Gastrocnemius medialis (tissue), 4 donors: ENCODE data around the gene CMTR1. TPM values are rescaled to one million over a fixed set of nuclear protein-coding genes. Genes with fewer than 3 reads are reported as not detected.

Source experiments
- ATAC-seq, 2 donors: fragments of 150-250 bp; one replicate each; pipeline ENCODE4 v1.9.1; 2016
- DNase-seq, 2 donors: peaks; one replicate each; pipeline ENCODE4 v3.0.0-alpha.2; 2019
- H3K27ac ChIP-seq, 4 donors: fragments of 200-600 bp; sonication (generic); 1 replicate in 1 of 4; 2 replicates in 3 of 4; pipeline ENCODE4 v1.5.1; 2016 to 2018; ENCODE audit warnings: mild to moderate bottlenecking in 2 of 4, moderate library complexity in 1 of 4
- H3K27me3 ChIP-seq, 3 donors: fragments of 200-600 bp; sonication (generic) in 2 of 3; 1 replicate in 1 of 3; 2 replicates in 2 of 3; pipeline versions ENCODE4 v1.5.1 to v1.6.0; 2016 to 2019; ENCODE audit warnings: mild to moderate bottlenecking in 1 of 3, moderate library complexity in 1 of 3
- H3K36me3 ChIP-seq, 2 donors: fragments of 200-600 bp; sonication (generic) in 1 of 2; one replicate each; pipeline ENCODE4 v1.5.1; 2017 to 2018
- H3K4me1 ChIP-seq, 2 donors: fragments of 200-600 bp; sonication (generic) in 1 of 2; one replicate each; pipeline ENCODE4 v1.5.1; 2016 to 2017; ENCODE audit warnings: mild to moderate bottlenecking in 2 of 2
- H3K4me3 ChIP-seq, 4 donors: fragments of 200-600 bp; sonication (generic) in 3 of 4; 1 replicate in 1 of 4; 2 replicates in 3 of 4; pipeline ENCODE4 v1.5.1; 2016 to 2019; ENCODE audit warnings: mild to moderate bottlenecking in 2 of 4
- H3K9me3 ChIP-seq, 3 donors: fragments of 200-600 bp; sonication (generic) in 2 of 3; 1 replicate in 1 of 3; 2 replicates in 2 of 3; pipeline ENCODE4 v1.5.1; 2016 to 2019
- POLR2A ChIP-seq, 2 donors: fragments of 450-650 bp; IDR thresholded peaks; one replicate each; pipeline ENCODE4 v1.6.1; 2017; ENCODE audit warnings: antibody characterized with exemption in 2 of 2, mild to moderate bottlenecking in 2 of 2, moderate library complexity in 2 of 2
- in situ Hi-C, 4 donors: fragments of 200-750 bp; cut with MboI; loops; one replicate each; pipeline versions ENCODE4 v1.15.0 to v1.8.0; 2017; ENCODE audit warnings: low sequenced_read_pairs in 4 of 4
- intact Hi-C: fragments of 100-400 bp; cut with DNase I; formaldehyde crosslinking; loops from one replicate; pipeline ENCODE4 v1.15.1; 2023; ENCODE audit warnings: low total_unique reads
- total RNA-seq, 4 donors: library from RNA; depleted of rRNA; stranded (reverse); fragments of >200 nt; gene quantifications; one replicate each; pipeline versions ENCODE4 v1.1.0 to v1.2.3, GENCODE V29; 2016
- TF ChIP-seq, protein P1 (sequence below), 5 experiments: fragments of 450-650 bp in 3 of 5; fragments of 200-600 bp in 2 of 5; sonication (generic) in 2 of 5; IDR thresholded peaks in 4 of 5; conservative IDR thresholded peaks in 1 of 5; 1 replicate in 4 of 5; 2 replicates in 1 of 5; pipeline ENCODE4 v1.5.1; 2016 to 2019; ENCODE audit warnings: antibody characterized with exemption in 5 of 5, mild to moderate bottlenecking in 3 of 5, moderate library complexity in 3 of 5

Gene CMTR1
- total RNA-seq, 4 donors from 2014 or later, result 18.2 to 34.6 (median 25.4) TPM

DNA sequence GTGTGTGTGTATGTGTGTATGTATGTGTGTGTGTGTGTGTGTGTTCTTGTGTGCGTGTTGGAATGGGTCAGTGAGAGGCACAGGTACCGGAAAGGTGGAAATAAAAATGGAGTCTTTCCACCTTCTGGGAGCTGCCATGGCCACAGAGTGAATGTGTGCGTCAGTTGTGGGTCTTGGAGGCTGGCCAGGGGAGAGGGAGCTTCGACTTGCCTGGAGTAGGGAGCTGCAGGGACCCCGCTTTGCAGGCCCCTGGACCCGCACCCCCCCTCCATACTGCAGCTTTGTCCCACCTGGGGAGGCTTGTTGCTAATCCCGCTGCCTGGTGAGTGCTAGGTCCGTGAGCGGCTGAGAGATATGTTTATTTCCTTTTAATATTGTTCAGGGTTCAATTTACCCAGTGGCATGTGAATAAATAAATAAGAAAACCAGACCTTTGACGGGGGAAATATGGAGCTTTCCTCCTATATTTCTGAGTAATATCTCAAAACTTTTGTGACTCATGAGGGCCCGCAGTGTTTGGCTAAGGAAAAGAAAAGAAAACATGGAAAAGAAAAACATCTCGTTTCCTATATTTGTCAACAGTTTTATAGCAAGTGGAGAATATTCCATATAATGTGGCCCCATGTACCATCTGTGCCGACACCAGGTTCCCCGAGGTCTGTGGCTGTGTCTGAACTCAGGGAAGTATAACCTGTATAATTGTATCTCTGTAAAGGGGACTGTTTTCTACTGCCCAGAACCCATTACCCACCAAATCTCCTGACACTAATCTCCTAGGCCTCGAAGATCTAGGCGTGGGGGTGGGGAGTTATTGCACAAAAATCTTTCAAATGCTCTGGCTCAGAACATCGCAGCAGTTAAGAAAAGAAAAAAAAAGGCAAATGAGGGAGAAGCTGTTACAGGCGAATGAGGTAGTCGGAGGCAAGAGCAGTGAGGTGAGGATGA lies 91.3 kb downstream of the CMTR1 start:
- Histone ChIP-seq H3K4me3 (no peak overlapping the region), H3K36me3 (no peaks in the 10 kb centered on the region), H3K9me3 (no peaks in the 10 kb centered on the region), H3K4me1 (no peaks in the 10 kb centered on the region), H3K27me3 (peaks cover 2 to 21% (median 10%) of the 10 kb centered on the region in 3 donors), H3K27ac (no peak overlapping the region)
- DNase-seq, result no peak
- in situ Hi-C loops, result no loop called here
- ATAC-seq, result no peak
- TF ChIP-seq, protein P1, sequence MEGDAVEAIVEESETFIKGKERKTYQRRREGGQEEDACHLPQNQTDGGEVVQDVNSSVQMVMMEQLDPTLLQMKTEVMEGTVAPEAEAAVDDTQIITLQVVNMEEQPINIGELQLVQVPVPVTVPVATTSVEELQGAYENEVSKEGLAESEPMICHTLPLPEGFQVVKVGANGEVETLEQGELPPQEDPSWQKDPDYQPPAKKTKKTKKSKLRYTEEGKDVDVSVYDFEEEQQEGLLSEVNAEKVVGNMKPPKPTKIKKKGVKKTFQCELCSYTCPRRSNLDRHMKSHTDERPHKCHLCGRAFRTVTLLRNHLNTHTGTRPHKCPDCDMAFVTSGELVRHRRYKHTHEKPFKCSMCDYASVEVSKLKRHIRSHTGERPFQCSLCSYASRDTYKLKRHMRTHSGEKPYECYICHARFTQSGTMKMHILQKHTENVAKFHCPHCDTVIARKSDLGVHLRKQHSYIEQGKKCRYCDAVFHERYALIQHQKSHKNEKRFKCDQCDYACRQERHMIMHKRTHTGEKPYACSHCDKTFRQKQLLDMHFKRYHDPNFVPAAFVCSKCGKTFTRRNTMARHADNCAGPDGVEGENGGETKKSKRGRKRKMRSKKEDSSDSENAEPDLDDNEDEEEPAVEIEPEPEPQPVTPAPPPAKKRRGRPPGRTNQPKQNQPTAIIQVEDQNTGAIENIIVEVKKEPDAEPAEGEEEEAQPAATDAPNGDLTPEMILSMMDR (IDR thresholded peaks at IDR 0.05 in 4 of 5, conservative IDR thresholded peaks at IDR 0.05 in 1 of 5), result no peak
- no peak for TF ChIP-seq POLR2A (IDR thresholded peaks at IDR 0.05)
- intact Hi-C loops, result no loop called here

DNA sequence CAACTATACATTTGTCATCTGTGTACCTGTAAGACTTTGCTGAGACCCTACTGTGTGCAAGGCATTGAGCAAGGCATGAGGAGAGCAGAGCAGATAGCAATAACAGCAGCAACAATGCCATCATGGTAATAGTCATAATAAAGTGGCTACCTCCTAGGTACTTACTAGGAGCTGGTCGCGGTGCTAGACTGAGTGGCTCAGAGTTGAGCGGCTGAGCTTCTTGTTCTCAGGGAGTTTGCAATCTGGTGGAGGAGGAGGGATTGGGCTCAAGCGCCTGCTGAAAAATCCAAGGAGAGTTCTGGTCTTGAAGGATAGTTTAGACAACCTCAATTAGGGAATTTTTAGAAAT lies 91.9 kb downstream of the CMTR1 start:
- no peaks in the 10 kb centered on the region for H3K9me3 ChIP-seq
- H3K27me3 ChIP-seq, result peaks cover 2 to 21% (median 10%) of the 10 kb centered on the region in 3 donors
- ATAC-seq (no peak), DNase-seq (no peak)
- H3K27ac ChIP-seq, result no peak overlapping the region
- H3K4me1 ChIP-seq, result no peaks in the 10 kb centered on the region
- H3K4me3 ChIP-seq, result no peak overlapping the region
- no peak for TF ChIP-seq POLR2A (IDR thresholded peaks at IDR 0.05)
- TF ChIP-seq, protein P1 (IDR thresholded peaks at IDR 0.05 in 4 of 5, conservative IDR thresholded peaks at IDR 0.05 in 1 of 5), result no peak
- in situ Hi-C loops, result no loop called here
- intact Hi-C loops, result no loop called here
- no peaks in the 10 kb centered on the region for H3K36me3 ChIP-seq

DNA sequence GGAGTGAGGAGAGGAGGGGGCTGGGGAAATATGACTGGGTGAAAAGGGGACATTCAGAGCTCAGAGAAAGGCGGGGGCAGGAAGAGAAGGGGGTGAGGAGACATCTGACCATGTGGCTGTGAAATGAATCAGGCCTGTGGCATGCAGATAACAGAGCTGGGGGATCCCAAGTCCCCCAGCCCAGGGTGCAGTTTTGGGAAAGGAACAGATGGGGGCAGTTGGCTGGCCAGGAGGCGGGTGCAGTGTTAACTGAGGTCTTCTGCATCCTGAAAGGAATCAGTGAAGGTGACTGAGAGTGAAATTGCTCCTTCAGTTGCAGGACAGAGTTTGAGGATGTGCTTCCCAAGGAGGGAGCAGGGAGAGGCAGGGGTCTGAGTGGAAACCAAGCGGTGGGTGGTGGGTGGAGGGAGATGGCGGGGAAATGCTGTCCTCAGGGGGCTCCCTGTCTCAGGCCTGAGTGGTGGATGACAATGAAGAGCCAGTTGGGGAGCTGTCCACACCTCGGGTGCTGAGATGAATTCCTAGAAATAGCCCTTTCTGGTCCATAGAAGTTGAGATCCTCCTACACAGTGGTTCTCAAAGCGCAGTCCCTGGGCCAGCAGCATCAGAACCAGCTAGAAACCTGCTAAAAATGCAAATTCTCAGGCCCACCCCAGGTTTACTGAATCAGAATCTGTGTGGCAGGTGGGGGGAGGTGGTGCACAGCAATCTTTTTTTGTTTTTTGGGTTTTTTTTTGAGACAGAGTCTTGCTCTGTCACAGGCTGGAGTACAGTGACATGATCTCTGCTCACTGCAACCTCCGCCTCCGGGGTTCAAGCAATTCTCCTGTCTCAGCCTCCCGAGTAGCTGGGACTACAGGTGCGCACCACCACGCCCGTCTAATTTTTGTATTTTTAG lies 92.7 kb downstream of the CMTR1 start:
- in situ Hi-C loops, result no loop called here
- Histone ChIP-seq H3K36me3 (no peaks in the 10 kb centered on the region), H3K27ac (no peak overlapping the region), H3K9me3 (no peaks in the 10 kb centered on the region), H3K27me3 (peaks cover 2 to 23% (median 13%) of the 10 kb centered on the region in 3 donors), H3K4me3 (no peak overlapping the region), H3K4me1 (no peaks in the 10 kb centered on the region)
- intact Hi-C loops, result no loop called here
- ATAC-seq, result no peak
- TF ChIP-seq, protein P1 (IDR thresholded peaks at IDR 0.05 in 4 of 5, conservative IDR thresholded peaks at IDR 0.05 in 1 of 5), result no peak
- TF ChIP-seq POLR2A (IDR thresholded peaks at IDR 0.05), result no peak
- DNase-seq, result no peak

- no peak overlapping the region for H3K4me3 ChIP-seq
- intact Hi-C loops (no loop called here), in situ Hi-C loops (no loop called here)
- DNase-seq (no peak), ATAC-seq (no peak)
- no peaks in the 10 kb centered on the region for H3K4me1 ChIP-seq
- no peaks in the 10 kb centered on the region for H3K36me3 ChIP-seq
- no peak overlapping the region for H3K27ac ChIP-seq
- no peaks in the 10 kb centered on the region for H3K9me3 ChIP-seq
- peaks cover 11 to 42% (median 24%) of the 10 kb centered on the region in 3 donors for H3K27me3 ChIP-seq
- no peak for TF ChIP-seq POLR2A (IDR thresholded peaks at IDR 0.05)
- TF ChIP-seq, protein P1 (IDR thresholded peaks at IDR 0.05 in 4 of 5, conservative IDR thresholded peaks at IDR 0.05 in 1 of 5), result no peak
Measured at GRCh38 chr6:37528541-37528940, 95.5 kb downstream of the CMTR1 start.
